ENCODE results near the gene INTS3.
"Not testable (repeated sequence)": the region's sequence is repeated elsewhere in the genome, so short reads cannot be mapped to it uniquely, and the experiment has no call there.

INTS3 gene

GRCh38 chr1:153723687-153724086, 4.2 kb upstream of the INTS3 start:
- H3F3A ChIP-seq (ENCODE audit: insufficient read depth, low read length) = no peaks in the 10 kb centered on the region
- no peaks in the 10 kb centered on the region for H3K4me1 ChIP-seq (ENCODE audit: low read length)
- H2AFZ ChIP-seq (ENCODE audit: low read length) = no peak overlapping the region
- H3K27me3 ChIP-seq (replicated peaks; ENCODE audit: insufficient read depth, low read length) = no peaks in the 10 kb centered on the region
- H3K36me3 ChIP-seq (replicated peaks; ENCODE audit: insufficient read depth, low read length) = no peaks in the 10 kb centered on the region
- H3K79me2 ChIP-seq (ENCODE audit: low read length) = peaks cover 7% of the 10 kb centered on the region
- H4K20me1 ChIP-seq (ENCODE audit: insufficient read depth, low read length) = no peaks in the 10 kb centered on the region
- no peak overlapping the region for H3K27ac ChIP-seq (ENCODE audit: low read length)
- no peak for DNase-seq
- H3K4me2 ChIP-seq (ENCODE audit: low read depth, low read length) = no peak overlapping the region
- H3K9ac ChIP-seq (ENCODE audit: low read length) = no peak overlapping the region
- no peaks in the 10 kb centered on the region for H3K9me3 ChIP-seq (replicated peaks; ENCODE audit: insufficient read depth, low read length)
- TF ChIP-seq EZH2phosphoT487 (IDR thresholded peaks at IDR 0.05; ENCODE audit: low read length) (no peak), CTCF (IDR thresholded peaks at IDR 0.05; ENCODE audit: low read length) (no peak), EZH2 (optimal IDR thresholded peaks at IDR 0.05; ENCODE audit: low read depth, low read length) (no peak)
- no peak overlapping the region for H3K4me3 ChIP-seq (ENCODE audit: low read length)
- H3K9me2 ChIP-seq (replicated peaks; ENCODE audit: insufficient read depth, low read length) = no peaks in the 10 kb centered on the region

- not testable (repeated sequence) for H3K27me3 ChIP-seq (replicated peaks; ENCODE audit: insufficient read depth, low read length); H3K9me3 ChIP-seq (replicated peaks; ENCODE audit: insufficient read depth, low read length); H3K9me2 ChIP-seq (replicated peaks; ENCODE audit: insufficient read depth, low read length); H4K20me1 ChIP-seq (ENCODE audit: insufficient read depth, low read length); H3K9ac ChIP-seq (ENCODE audit: low read length); H2AFZ ChIP-seq (ENCODE audit: low read length); H3F3A ChIP-seq (ENCODE audit: insufficient read depth, low read length); DNase-seq; H3K4me2 ChIP-seq (ENCODE audit: low read depth, low read length); H3K36me3 ChIP-seq (replicated peaks; ENCODE audit: insufficient read depth, low read length); H3K27ac ChIP-seq (ENCODE audit: low read length); H3K4me3 ChIP-seq (ENCODE audit: low read length); H3K4me1 ChIP-seq (ENCODE audit: low read length)
- H3K79me2 ChIP-seq (ENCODE audit: low read length) = peaks cover 14% of the 10 kb centered on the region
Measured at GRCh38 chr1:153724634-153725033, 3.2 kb upstream of the INTS3 start.

- H3K36me3 ChIP-seq (replicated peaks; ENCODE audit: insufficient read depth, low read length) = no peaks in the 10 kb centered on the region
- no peak for DNase-seq
Measured at GRCh38 chr1:153728305-153729066, 636 bp downstream of the INTS3 start.

More at GRCh38 chr1:153728305-153729066, 636 bp downstream of the INTS3 start:
- no peaks in the 10 kb centered on the region for H3K9me2 ChIP-seq (replicated peaks; ENCODE audit: insufficient read depth, low read length)
- no peaks in the 10 kb centered on the region for H3K9me3 ChIP-seq (replicated peaks; ENCODE audit: insufficient read depth, low read length)
- peak overlapping the region; percentile 61; the same call in 1 of the 2 replicates for H3K27ac ChIP-seq (ENCODE audit: low read length)
- TF ChIP-seq CTCF (IDR thresholded peaks at IDR 0.05; ENCODE audit: low read length) (no peak), EZH2 (optimal IDR thresholded peaks at IDR 0.05; ENCODE audit: low read depth, low read length) (no peak), EZH2phosphoT487 (IDR thresholded peaks at IDR 0.05; ENCODE audit: low read length) (no peak)
- peak overlapping the region; percentile 99 for H3K4me2 ChIP-seq (ENCODE audit: low read depth, low read length)
- H3K27me3 ChIP-seq (replicated peaks; ENCODE audit: insufficient read depth, low read length) = no peaks in the 10 kb centered on the region
- H3F3A ChIP-seq (ENCODE audit: insufficient read depth, low read length) = peaks cover 5% of the 10 kb centered on the region; the same call in 1 of the 2 replicates
- peaks cover 5% of the 10 kb centered on the region; the same call in 1 of the 2 replicates for H3K4me1 ChIP-seq (ENCODE audit: low read length)
- no peaks in the 10 kb centered on the region for H4K20me1 ChIP-seq (ENCODE audit: insufficient read depth, low read length)
- peak overlapping the region; percentile 90 for H3K4me3 ChIP-seq (ENCODE audit: low read length)
- peak overlapping the region; percentile 93 for H3K9ac ChIP-seq (ENCODE audit: low read length)
- peak overlapping the region; percentile 93 for H2AFZ ChIP-seq (ENCODE audit: low read length)
- H3K79me2 ChIP-seq (ENCODE audit: low read length) = peaks cover 14% of the 10 kb centered on the region
